ENCODE measurements around the gene FAM83E. TPM values are rescaled to one million over a fixed set of nuclear protein-coding genes. Genes with fewer than 3 reads are reported as not detected.

Gene FAM83E
- total and polyA plus RNA-seq, 2 of the 8 experiments (the other 6 are each of a cell fraction or from before 2014, with no cell fraction given), result 1.8 to 5.3 TPM

DNA sequence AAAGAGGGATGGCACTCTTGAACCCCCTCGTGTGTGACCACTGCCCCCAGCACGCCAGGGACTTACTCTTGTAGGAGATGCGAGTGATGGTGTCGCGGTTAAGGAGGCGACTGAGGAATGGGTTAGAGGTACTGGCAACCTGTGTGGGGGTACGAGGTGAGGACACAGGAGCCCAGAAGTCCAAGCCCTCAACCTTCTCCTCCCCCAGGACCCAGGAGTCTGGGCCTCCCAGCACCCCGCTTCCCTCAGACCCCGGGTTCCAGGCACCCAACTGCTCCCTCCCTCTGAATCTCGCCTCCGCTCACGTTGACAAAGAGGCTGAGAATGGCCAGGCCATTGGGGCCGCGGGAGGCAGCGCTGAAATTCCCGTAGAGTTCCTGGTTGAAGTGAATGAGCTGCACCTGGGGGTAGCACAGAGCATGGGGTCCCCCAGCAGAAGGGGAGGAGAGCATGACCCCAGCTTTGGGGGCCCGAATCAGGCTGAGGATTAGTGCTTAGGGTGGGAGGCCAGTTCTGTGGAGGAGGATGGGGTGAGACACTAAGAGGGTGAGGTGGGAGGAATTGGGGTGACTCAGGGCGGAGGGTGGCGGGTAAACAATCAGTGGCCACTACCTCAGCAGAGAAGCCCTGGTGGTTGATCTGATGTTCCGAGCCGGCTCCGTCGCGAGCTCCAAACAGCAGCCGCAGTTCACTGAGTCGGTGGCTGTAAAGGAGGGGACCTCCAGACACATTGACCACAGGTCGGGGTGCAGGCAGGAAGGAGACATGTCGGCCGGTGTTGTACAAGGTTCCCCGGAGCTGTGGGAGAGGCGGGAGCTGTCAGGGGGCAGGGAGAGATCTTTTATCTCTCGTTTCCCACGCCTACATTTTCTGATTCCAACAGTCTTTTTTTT is 24.9 kb upstream of the FAM83E start:
- Histone ChIP-seq H3K27me3 (replicated peaks in 1 of 4; ENCODE audit: control insufficient read depth in 3 of 4, extremely low read depth in 1 of 4, insufficient read depth in 3 of 4, low read length in 3 of 4) (peaks cover 0 to 2% (median 0%) of the 10 kb centered on the region in 4 experiments; a peak in 2 of 7 replicates), H2AFZ (ENCODE audit: low read length) (no peak overlapping the region), H3K9ac (replicated peaks in 1 of 4; ENCODE audit: extremely low read depth in 1 of 4, low read depth in 3 of 4, low read length in 3 of 4) (no peak overlapping the region), H2BK20ac (ENCODE audit: low read length) (peak overlapping the region; percentile 74; the same call in 1 of the 2 replicates), H3K4me2 (ENCODE audit: insufficient read depth in 1 of 2, low read depth in 2 of 2, low read length in 2 of 2) (peak overlapping the region in 1 of 2 experiments; percentile 94; a peak in 2 of 4 replicates), H3K79me1 (ENCODE audit: low read depth, low read length) (no peaks in the 10 kb centered on the region), H3K79me2 (ENCODE audit: control insufficient read depth in 1 of 2, insufficient read depth in 2 of 2, low read length in 2 of 2) (peaks cover 0 to 11% of the 10 kb centered on the region in 2 experiments; a peak in 2 of 4 replicates), H2AK5ac (ENCODE audit: low read depth, low read length) (0 out of 2 replicates have a peak overlapping the region, but pooled peaks have one; percentile 33), H4K20me1 (replicated peaks in 1 of 2; ENCODE audit: control insufficient read depth in 1 of 2, insufficient read depth in 2 of 2, low read length in 2 of 2) (no peaks in the 10 kb centered on the region), H2BK120ac (replicated peaks; ENCODE audit: low read depth, low read length) (peak overlapping the region; percentile 5), H2BK12ac (ENCODE audit: low read depth, low read length) (peak overlapping the region; percentile 97), H2BK15ac (ENCODE audit: low read length) (no peak overlapping the region), H4K91ac (replicated peaks; ENCODE audit: insufficient read length, low read length) (peak overlapping the region; percentile 87), H3K4me3 (ENCODE audit: extremely low read depth in 1 of 4, insufficient read depth in 2 of 4, low read depth in 3 of 4, low read length in 4 of 4) (no peak overlapping the region; a peak in 1 of 8 replicates), H3K9me3 (ENCODE audit: insufficient read depth in 2 of 2, low read depth in 1 of 2, low read length in 1 of 2) (no peaks in the 10 kb centered on the region), H3K56ac (replicated peaks; ENCODE audit: insufficient read length, low read depth, low read length) (peak overlapping the region; percentile 9), H3K4me1 (replicated peaks in 1 of 4; ENCODE audit: control insufficient read depth in 3 of 4, insufficient read depth in 4 of 4, low read length in 3 of 4) (peaks cover 5 to 27% (median 16%) of the 10 kb centered on the region in 4 experiments), H4K8ac (ENCODE audit: extremely low read depth, insufficient read depth, low read length) (peak overlapping the region; percentile 76), H3K4ac (replicated peaks; ENCODE audit: insufficient read length, low read depth, low read length) (peak overlapping the region; percentile 63), H3K18ac (ENCODE audit: extremely low read depth, low read length) (peak overlapping the region; percentile 65), H3K36me3 (ENCODE audit: control insufficient read depth in 2 of 4, insufficient read depth in 4 of 4, low read length in 3 of 4) (no peaks in the 10 kb centered on the region), H4K5ac (ENCODE audit: insufficient read length, low read depth, low read length) (peak overlapping the region; percentile 11), H3K27ac (ENCODE audit: low read depth, low read length) (0 out of 2 replicates have a peak overlapping the region, but pooled peaks have one; percentile 3), H3K14ac (ENCODE audit: insufficient read length) (no peak overlapping the region), H3K23ac (ENCODE audit: insufficient read length) (no peak overlapping the region), H3K23me2 (ENCODE audit: low read depth, low read length) (peaks cover 23% of the 10 kb centered on the region), H2BK5ac (ENCODE audit: low read depth, low read length) (peak overlapping the region; percentile 20; the same call in 1 of the 2 replicates)
- CTCF ChIA-PET (ENCODE audit: partially characterized antibody), result interaction anchor here (0.6 to 1.5 kb wide), 6 partner anchors 9 to 203 kb away, joined by 3 to 4 read pairs (median 3); no protein-coding TSS in a partner anchor
- FAIRE-seq (no peak), DNase-seq (ENCODE audit: low read depth in 1 of 2, low spot score in 2 of 2) (no peak)
- 84% methylated on average over 23 of the region's 33 CpGs; no CpG with 5 or more reads in 1 of the 2 experiments for WGBS, 2 experiments (ENCODE audit: extremely low coverage in 1 of 2, insufficient coverage in 1 of 2, insufficient read length in 1 of 2, insufficient replicate concordance in 2 of 2, low coverage in 1 of 2, low lambda C conversion rate in 2 of 2, missing lambda C conversion rate in 1 of 2)
- POLR2A ChIA-PET (ENCODE audit: partially characterized antibody), result interaction anchor here (0.8 to 5.6 kb wide), 5 partner anchors 9 to 99 kb away, joined by 3 to 28 read pairs (median 4); partner anchors contain the start of genes FUT2, RPL18 and SPHK2
- no peak for TF ChIP-seq CBX8 (IDR thresholded peaks at IDR 0.05; ENCODE audit: borderline replicate concordance, low read depth, low read length)
- TF ChIP-seq SIRT6 (IDR thresholded peaks at IDR 0.05; ENCODE audit: low read length), result no peak
- no peak for TF ChIP-seq JUN (IDR thresholded peaks at IDR 0.05; ENCODE audit: low read depth, low read length)
